ENCODE data around the gene GRK1. TPM values are rescaled to one million over a fixed set of nuclear protein-coding genes. Genes with fewer than 3 reads are reported as not detected.

Gene GRK1
- total and polyA plus RNA-seq, 2 of the 8 experiments (the other 6 are each of a cell fraction or from before 2014, with no cell fraction given), result 0.12 TPM; not detected in 1

- no peak for TF ChIP-seq ASH2L (IDR thresholded peaks at IDR 0.05; ENCODE audit: low read length)
- no peak for TF ChIP-seq TBP (IDR thresholded peaks at IDR 0.05; ENCODE audit: low read depth, low read length)
- no peak for TF ChIP-seq RXRA (IDR thresholded peaks at IDR 0.05; ENCODE audit: insufficient read depth, low read depth, low read length)
Measured at GRCh38 chr13:113734826-113735125, 67.8 kb downstream of the GRK1 start (continued).
